ENCODE measurements around the gene EYA3. TPM values are rescaled to one million over a fixed set of nuclear protein-coding genes. Genes with fewer than 3 reads are reported as not detected.
"Not testable (repeated sequence)": the region's sequence is repeated elsewhere in the genome, so short reads cannot be mapped to it uniquely, and the experiment has no call there.

Gene EYA3
- total RNA-seq, 1 donor from 2014 or later = 41.3 TPM

DNA sequence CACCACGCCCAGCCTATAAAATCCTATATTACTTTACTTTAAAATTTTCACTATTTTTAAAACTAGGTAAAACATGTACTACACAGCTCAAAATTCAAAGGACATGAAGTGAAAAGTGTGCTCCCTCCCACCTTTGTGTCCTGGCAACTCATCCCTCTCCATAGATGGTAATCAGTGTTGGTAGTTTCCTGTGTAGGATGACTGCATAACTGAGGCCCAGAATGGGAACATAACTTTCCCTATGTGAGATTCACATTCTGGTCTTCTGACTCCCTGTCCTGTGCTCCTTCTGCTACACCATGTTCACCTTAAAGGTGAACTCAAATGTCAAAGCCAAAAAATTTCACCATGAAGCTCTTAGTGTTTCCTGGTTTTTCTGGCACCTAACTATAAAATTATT, 89.4 kb downstream of the EYA3 start:
- Mint-ChIP-seq H3K4me3 (ENCODE audit: low read depth) (no peak overlapping the region), H3K36me3 (ENCODE audit: insufficient read depth) (peaks cover 19% of the 10 kb centered on the region), H3K27me3 (no peaks in the 10 kb centered on the region), H3K27ac (no peak overlapping the region), H3K4me1 (ENCODE audit: low read depth) (no peaks in the 10 kb centered on the region), H3K9me3 (ENCODE audit: low read depth) (no peaks in the 10 kb centered on the region)
- TF ChIP-seq, protein P1, sequence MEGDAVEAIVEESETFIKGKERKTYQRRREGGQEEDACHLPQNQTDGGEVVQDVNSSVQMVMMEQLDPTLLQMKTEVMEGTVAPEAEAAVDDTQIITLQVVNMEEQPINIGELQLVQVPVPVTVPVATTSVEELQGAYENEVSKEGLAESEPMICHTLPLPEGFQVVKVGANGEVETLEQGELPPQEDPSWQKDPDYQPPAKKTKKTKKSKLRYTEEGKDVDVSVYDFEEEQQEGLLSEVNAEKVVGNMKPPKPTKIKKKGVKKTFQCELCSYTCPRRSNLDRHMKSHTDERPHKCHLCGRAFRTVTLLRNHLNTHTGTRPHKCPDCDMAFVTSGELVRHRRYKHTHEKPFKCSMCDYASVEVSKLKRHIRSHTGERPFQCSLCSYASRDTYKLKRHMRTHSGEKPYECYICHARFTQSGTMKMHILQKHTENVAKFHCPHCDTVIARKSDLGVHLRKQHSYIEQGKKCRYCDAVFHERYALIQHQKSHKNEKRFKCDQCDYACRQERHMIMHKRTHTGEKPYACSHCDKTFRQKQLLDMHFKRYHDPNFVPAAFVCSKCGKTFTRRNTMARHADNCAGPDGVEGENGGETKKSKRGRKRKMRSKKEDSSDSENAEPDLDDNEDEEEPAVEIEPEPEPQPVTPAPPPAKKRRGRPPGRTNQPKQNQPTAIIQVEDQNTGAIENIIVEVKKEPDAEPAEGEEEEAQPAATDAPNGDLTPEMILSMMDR (IDR thresholded peaks at IDR 0.05; ENCODE audit: unreplicated experiment) = no peak
- no peak for DNase-seq (ENCODE audit: low spot score, unreplicated experiment)

DNA sequence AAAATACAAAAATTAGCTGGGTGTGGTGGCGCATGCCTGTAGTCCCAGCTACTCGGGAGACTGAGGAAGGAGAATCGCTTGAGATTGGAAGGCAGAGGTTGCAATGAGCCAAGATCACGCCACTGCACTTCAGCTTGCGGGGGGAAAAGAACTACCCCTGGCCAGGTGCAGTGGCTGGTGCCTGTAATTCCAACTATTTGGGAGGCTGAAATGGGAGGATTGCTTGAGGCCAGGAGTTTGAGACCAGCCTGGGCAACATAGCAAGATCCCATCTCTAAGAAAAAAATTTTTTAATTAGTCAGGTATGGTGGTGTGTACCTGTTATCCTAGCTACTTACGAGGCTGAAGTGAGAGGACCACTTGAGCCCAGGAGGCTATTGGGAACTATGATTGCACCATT, 93.9 kb downstream of the EYA3 start:
- not testable (repeated sequence) for H3K27ac Mint-ChIP-seq; DNase-seq (ENCODE audit: low spot score, unreplicated experiment); H3K9me3 Mint-ChIP-seq (ENCODE audit: low read depth); H3K4me3 Mint-ChIP-seq (ENCODE audit: low read depth); H3K4me1 Mint-ChIP-seq (ENCODE audit: low read depth); H3K27me3 Mint-ChIP-seq
- H3K36me3 Mint-ChIP-seq (ENCODE audit: insufficient read depth) = peaks cover 17% of the 10 kb centered on the region

DNA sequence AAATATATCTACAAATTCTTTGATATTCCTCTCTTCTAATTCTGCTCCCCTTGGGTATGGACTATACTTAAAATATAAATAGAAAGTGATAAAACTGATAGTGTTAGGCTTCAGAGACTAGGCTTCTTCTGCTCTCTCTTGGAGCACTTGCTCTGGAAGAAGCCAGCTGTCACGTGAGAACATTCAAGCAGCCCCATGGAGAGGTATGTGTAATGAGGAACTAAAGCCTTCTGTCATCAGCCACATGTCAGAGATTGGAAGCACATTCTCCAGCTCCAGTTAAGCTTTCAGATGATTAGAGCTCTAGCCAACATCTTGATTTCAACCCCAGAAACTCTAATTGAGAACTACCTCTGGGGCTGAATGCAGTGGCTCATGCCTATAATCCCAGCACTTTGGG, 94.3 kb downstream of the EYA3 start:
- Mint-ChIP-seq H3K9me3 (ENCODE audit: low read depth) (no peaks in the 10 kb centered on the region), H3K4me1 (ENCODE audit: low read depth) (no peaks in the 10 kb centered on the region), H3K27ac (no peak overlapping the region), H3K36me3 (ENCODE audit: insufficient read depth) (peaks cover 16% of the 10 kb centered on the region), H3K27me3 (no peaks in the 10 kb centered on the region), H3K4me3 (ENCODE audit: low read depth) (no peak overlapping the region)
- no peak for DNase-seq (ENCODE audit: low spot score, unreplicated experiment)
- TF ChIP-seq, protein P1 (IDR thresholded peaks at IDR 0.05; ENCODE audit: unreplicated experiment) = no peak

DNA sequence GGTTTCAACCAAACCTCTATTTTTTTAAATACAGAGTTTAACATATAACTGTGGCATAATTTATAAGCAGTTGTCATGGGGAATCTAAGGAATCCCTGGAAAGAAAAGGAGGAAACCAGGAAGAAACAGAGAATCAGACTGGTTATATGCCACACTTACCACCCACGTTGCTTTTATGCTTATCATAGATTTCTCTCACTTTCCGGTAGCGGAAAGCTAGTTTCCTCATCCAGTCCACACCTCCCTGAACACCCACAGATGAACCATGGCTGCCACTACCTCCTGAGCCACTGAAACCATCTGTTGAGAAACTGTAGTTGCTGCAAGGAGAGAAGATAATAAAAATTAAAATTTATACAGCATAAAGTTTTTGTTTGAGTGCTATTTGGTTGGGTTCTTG, 95.2 kb downstream of the EYA3 start:
- Mint-ChIP-seq H3K36me3 (ENCODE audit: insufficient read depth) (peaks cover 18% of the 10 kb centered on the region), H3K27ac (peak overlapping the region; percentile 85), H3K4me1 (ENCODE audit: low read depth) (no peaks in the 10 kb centered on the region), H3K27me3 (no peaks in the 10 kb centered on the region), H3K9me3 (ENCODE audit: low read depth) (no peaks in the 10 kb centered on the region), H3K4me3 (ENCODE audit: low read depth) (no peak overlapping the region)
- no peak for DNase-seq (ENCODE audit: low spot score, unreplicated experiment)
- TF ChIP-seq, protein P1 (IDR thresholded peaks at IDR 0.05; ENCODE audit: unreplicated experiment) = no peak

- no peak overlapping the region for H3K27ac Mint-ChIP-seq
- no peaks in the 10 kb centered on the region for H3K4me1 Mint-ChIP-seq (ENCODE audit: low read depth)
- no peaks in the 10 kb centered on the region for H3K27me3 Mint-ChIP-seq
- DNase-seq (ENCODE audit: low spot score, unreplicated experiment) = no peak
- TF ChIP-seq, protein P1 (IDR thresholded peaks at IDR 0.05; ENCODE audit: unreplicated experiment) = no peak
- peaks cover 20% of the 10 kb centered on the region for H3K36me3 Mint-ChIP-seq (ENCODE audit: insufficient read depth)
- H3K4me3 Mint-ChIP-seq (ENCODE audit: low read depth) = no peak overlapping the region
- H3K9me3 Mint-ChIP-seq (ENCODE audit: low read depth) = no peaks in the 10 kb centered on the region
Measured at GRCh38 chr1:27992276-27992675, 96.1 kb downstream of the EYA3 start.

- TF ChIP-seq, protein P1 (IDR thresholded peaks at IDR 0.05; ENCODE audit: unreplicated experiment) = no peak
- H3K9me3 Mint-ChIP-seq (ENCODE audit: low read depth) = no peaks in the 10 kb centered on the region
- H3K27ac Mint-ChIP-seq = no peak overlapping the region
- no peaks in the 10 kb centered on the region for H3K4me1 Mint-ChIP-seq (ENCODE audit: low read depth)
- DNase-seq (ENCODE audit: low spot score, unreplicated experiment) = no peak
- no peak overlapping the region for H3K4me3 Mint-ChIP-seq (ENCODE audit: low read depth)
- no peaks in the 10 kb centered on the region for H3K27me3 Mint-ChIP-seq
- H3K36me3 Mint-ChIP-seq (ENCODE audit: insufficient read depth) = peaks cover 20% of the 10 kb centered on the region
Measured at GRCh38 chr1:27990920-27991537, 97.4 kb downstream of the EYA3 start.
